Activated effector memory CD4-positive, alpha-beta T cell treated with Interleukin-2 at 50 U/mL for 16 hours (primary cell): Measurements from ENCODE around the gene QPRT.
A peak's percentile ranks its signal among the peaks of the same experiment; 100 is the strongest.
"Not testable (repeated sequence)": the region's sequence is repeated elsewhere in the genome, so short reads cannot be mapped to it uniquely, and the experiment has no call there.

ENCODE experiments used
- DNase-seq: peaks from one replicate; pipeline ENCODE4 v3.0.0-alpha.2; 2020

QPRT gene

DNA sequence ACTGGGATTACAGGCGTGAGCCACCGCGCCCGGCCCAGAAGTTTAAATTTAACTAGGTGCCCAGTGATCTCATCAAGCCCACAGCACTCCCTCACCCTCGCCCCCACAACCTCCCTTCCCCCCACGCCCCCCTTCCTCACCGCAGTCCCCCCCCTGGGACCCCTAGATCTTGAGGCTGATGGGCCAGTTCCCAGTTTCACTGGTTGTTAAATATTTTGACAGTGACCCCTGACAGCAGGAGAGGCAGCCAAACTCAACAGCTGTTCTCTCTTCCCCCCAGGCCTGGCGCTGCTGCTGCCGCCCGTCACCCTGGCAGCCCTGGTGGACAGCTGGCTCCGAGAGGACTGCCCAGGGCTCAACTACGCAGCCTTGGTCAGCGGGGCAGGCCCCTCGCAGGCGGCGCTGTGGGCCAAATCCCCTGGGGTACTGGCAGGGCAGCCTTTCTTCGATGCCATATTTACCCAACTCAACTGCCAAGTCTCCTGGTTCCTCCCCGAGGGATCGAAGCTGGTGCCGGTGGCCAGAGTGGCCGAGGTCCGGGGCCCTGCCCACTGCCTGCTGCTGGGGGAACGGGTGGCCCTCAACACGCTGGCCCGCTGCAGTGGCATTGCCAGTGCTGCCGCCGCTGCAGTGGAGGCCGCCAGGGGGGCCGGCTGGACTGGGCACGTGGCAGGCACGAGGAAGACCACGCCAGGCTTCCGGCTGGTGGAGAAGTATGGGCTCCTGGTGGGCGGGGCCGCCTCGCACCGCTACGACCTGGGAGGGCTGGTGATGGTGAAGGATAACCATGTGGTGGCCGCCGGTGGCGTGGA, 15.6 kb downstream of the QPRT start:
- no peak for DNase-seq

DNA sequence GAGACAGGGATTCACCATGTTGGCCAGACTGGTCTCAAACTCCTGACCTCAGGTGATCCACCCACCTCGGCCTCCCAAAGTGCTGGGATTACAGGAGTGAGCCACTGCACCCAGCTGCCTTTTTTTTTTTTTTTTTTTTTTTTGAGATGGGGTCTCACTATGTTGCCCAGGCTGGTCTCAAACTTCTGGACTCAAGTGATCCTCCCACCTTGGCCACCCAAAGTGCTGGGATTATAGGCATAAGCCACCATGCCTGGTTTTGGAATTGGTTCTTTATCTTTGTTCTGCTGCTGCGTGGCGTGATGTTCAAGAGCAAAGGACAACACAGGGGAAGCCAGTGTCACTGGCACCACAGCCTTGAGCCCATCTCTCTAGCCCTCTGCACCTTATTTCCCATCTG, 16.7 kb downstream of the QPRT start:
- not testable (repeated sequence) for DNase-seq

DNA sequence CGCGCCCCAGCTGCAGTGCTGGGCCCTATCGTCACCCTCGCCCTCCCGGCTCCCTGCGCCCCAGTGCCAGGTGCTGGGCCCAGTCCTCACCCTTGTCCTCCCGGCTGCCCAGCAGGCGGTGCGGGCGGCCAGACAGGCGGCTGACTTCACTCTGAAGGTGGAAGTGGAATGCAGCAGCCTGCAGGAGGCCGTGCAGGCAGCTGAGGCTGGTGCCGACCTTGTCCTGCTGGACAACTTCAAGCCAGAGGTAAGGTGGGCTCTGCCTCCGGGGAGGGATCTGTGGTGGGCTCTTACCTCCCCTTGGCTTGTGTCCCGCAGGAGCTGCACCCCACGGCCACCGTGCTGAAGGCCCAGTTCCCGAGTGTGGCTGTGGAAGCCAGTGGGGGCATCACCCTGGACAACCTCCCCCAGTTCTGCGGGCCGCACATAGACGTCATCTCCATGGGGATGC, 17.9 kb downstream of the QPRT start:
- no peak for DNase-seq

DNA sequence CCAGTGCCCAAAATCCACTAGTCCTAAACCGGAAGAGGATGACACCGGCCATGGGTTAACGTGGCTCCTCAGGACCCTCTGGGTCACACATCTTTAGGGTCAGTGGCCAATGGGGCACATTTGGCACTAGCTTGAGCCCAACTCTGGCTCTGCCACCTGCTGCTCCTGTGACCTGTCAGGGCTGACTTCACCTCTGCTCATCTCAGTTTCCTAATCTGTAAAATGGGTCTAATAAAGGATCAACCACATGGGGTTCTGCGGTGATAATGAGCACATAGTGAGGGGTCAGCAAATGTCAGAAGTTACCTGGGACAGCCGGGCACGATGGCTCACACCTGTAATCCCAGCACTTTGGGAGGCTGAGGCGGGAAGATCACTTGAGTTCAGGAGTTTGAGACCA, 18.4 kb downstream of the QPRT start:
- no peak for DNase-seq

DNA sequence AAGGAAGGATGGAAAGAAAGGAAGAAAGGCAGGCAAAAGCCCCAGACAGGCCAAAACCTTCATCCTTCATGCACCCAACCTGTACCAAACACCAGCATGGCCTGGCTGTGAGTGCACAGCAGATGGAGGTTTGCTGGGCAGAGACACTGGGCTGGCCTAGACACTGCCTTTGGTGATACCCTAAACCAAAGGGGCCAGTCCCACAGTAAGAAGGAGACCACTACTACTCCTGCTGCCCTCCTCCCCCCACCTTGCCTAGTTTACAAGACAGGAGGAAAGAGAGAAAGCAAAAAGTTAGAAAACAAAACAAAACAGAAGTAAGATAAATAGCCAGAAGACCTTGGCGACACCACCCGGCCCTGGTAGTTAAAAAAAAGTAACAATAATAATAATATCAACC, 19.1 kb downstream of the QPRT start:
- DNase-seq: no peak

DNA sequence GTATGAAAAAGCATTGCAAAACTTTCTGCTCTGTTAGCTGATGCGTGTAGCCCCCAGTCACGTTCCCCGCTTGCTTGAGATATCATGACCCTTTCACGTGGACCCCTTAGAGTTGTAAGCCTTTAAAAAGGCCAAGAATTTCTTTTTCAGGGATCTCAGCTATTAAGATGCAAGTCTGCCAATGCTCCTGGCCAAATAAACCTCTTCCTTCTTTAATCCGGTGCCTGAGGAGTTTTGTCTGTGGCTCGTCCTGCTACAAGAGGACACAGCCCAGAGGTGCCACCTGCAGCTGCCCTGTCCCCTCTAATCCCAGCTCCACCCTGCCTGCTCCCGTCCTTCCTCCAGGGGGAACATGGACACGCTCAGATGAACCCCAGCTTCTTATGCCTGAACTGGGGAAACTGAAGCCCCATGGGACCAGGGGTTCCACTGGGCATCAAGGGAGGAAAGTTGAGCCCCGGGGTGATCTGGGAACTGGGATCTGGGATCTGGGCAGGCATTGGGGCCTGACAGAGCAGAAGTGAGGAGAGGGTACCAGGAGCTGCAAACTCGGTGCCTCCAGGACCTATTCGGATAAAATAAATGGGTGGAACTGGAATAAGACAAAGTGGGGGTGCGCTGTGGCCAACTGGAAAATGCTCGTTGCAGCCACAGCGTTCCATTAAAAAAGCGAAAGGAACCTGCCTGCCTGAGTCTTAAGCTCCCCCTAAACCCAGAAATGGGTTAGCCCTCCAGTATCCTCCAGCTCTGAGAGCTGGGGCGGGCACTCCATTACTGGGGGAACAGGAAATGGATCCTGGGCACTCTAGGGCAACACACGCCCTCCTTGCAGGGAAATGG, 19.7 kb downstream of the QPRT start:
- DNase-seq: no peak

DNA sequence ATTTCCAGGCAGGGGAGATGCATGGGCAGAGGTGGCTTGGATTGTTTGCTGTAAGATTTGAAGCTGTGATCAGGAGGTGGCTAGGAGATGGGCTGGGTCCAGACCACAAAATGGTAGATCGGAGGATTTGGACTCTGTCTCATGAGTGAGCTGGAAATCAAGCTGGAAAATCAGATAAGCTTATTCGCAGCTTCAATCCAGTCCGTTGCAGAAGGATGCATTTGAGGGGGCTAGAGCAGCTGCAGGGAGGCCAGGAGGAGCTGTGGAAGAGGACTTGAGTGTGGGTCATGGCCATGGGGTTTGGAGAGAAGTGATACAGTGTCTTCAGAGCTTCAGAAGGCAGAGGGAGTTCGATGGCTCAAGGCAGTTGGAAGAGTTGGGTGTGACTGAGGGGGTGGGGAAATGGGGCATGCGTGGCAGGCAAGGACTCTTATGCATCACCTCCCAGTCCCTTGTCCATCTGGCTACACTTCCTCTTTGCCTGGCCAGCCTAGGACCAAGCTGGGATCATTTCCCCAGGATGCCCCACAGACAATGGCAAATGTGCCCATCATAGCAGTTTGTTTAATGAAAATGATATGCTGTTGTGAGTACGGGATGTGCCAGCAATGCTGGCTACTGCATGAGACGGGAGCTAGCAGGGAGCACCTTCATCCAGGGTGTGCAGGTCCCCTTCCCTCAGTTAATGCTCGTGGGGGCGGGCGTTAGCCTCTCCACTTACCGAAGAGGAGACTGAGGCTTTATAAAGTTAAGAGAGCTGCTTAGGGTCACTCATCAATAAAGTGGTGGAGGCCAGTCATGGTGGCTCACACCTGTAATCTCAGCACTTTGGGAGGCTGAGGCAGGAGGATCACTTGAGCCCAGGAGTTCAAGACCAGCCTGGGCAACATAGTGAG, 20.6 kb downstream of the QPRT start:
- no peak for DNase-seq

DNA sequence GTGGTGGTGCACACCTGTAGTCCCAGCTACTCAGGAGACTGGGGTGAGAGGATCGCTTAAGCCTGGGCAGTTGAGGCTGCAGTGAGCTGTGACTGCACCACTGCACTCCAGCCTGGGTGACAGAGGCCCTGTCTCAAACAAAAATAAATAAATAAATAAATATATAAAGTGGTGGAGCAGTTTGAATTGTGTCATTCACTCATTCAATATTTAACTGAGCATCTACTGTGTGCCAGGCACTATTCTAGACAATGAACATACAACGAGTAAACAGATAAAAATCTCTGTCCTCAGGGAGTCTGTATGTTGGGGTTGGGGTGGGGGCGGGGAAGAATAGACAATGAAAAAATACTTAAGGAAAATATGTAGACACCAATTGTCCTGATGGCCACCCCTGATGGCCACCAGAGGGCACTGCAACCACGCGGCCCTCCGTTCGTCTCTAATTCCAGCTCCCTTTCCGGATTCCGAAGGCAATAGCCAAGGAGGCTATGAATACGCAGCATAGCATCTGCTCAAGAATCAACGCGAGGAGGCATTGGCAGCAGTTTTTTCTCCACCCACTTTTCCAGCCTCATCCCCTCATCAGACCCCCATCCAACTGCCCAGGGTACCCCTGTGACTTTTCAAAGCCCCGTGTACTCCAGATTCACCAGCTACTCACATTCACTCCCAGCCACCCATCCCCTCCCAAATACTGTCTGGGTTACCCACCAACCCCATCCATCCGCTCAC, 21.4 kb downstream of the QPRT start:
- DNase-seq: peak; percentile 65

DNA sequence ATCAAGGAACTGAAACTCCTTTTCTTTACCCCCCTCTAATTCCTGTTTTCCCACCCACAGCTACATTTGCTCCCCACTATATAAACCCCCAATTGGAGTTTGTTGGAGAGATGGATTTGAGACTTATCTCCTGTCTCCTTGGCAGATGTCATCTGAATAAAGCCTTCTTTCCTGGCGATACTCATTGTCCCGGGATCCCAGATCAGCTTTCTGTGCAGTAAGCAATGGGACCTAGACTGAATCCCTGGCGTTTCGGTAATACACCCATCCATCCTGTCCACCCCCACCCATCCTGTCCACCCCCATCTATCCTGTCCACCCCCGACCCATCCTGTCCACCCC, 22.2 kb downstream of the QPRT start:
- DNase-seq: no peak

DNA sequence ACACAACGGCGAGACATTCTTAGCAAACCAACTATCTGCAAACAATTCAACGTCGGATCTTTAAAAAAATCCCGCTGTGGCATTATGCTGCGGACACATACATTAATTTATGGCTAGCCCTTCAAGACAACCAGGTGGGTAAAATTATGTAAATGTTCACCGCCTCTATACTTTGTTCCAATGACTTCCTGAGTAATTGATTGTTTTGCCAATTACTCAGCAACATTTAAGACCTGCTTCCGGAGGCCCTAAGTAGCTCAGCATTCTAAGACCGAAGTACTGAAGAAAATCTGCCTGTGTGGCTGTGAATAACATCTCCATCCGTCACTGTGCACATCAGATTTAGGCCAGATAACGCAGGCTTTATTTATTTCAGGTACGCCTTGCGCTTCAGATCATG, 23.3 kb downstream of the QPRT start:
- DNase-seq: peak; percentile 2

DNA sequence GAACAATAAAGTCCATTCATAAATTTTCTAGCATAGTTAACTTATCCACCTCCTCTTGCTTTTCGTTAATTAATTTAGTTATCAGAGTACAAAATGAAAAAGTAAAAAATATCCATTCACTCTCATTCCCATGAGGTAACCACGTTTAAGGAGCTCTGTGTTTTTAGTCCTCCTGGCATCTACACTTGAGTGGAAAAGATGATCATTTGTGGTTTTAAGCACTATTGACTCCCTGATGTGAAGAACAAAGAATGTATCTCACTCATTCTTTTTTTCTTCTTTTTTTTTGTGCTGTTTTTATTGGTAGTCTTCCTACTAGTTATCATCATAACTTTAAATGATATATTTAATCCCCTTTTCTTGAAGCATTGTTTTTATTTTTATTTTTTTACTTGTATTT, 26.1 kb downstream of the QPRT start:
- DNase-seq: no peak

DNA sequence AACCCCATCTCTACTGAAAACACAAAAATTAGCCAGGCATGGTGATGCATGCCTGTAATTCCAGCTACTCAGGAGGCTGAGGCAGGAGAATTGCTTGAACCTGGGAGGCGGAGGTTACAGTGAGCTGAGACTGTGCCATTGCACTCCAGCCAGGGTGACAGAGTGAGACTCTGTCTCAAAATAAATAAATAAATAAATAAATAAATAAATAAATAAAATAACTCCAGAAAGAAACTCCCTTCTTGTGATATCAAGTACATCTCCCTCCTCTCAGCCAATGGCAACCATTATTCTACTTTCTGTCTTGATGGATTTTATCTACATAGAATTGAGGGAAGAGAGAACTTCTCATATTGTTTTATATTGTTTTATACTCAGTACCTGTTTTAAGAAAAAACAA, 28.2 kb downstream of the QPRT start:
- not testable (repeated sequence) for DNase-seq

DNA sequence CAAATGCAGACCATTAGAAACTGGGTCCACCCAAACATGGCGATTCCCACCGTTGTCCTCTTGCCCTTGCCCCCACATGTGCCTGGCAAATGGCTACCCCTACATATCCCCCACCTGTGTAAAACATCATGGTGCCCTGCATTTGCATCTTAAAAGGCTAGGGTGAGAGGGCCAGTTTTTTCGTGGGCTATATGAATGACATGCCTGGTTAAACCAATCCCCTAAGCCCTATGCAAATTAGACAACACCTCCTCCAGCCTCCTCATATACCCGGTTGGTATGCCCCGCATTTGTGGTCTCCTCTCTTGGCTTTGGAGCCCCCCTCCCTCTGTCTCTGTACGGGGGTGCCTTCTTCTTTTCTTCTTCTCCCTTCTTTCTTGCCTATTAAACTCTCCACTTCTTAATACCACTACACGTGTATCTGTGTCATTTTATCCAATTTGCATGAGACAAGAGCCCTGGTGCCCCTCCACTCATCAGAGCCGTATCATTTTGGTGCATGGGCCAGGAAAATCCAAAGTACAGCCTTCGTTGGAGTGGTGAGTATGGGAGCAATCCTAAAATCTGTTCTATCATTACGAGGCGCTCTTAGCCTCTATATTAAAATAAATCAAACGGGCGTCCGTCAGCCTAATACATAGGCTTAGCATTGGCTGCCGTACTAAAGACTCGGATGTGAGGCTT, 30.1 kb downstream of the QPRT start:
- DNase-seq: no peak

DNA sequence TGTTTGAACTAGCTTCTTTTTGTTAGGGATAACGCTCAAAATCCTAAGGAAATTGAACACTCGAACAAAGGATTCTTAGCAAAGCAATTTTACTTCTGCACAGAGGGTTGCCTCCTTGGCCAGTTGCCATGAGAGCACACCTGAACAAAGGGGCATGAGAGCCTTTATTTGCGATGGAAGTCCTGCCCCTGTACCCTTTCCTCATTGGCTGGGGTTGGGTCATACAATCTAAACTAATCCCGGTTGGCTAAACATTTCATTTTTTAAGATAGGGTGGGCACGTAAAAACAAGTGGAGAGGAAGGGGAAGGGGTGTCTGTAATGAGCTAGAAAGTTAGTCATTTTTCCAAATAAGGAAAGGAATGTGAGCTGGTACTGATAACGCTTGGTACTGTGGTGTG, 30.7 kb downstream of the QPRT start:
- not testable (repeated sequence) for DNase-seq

DNA sequence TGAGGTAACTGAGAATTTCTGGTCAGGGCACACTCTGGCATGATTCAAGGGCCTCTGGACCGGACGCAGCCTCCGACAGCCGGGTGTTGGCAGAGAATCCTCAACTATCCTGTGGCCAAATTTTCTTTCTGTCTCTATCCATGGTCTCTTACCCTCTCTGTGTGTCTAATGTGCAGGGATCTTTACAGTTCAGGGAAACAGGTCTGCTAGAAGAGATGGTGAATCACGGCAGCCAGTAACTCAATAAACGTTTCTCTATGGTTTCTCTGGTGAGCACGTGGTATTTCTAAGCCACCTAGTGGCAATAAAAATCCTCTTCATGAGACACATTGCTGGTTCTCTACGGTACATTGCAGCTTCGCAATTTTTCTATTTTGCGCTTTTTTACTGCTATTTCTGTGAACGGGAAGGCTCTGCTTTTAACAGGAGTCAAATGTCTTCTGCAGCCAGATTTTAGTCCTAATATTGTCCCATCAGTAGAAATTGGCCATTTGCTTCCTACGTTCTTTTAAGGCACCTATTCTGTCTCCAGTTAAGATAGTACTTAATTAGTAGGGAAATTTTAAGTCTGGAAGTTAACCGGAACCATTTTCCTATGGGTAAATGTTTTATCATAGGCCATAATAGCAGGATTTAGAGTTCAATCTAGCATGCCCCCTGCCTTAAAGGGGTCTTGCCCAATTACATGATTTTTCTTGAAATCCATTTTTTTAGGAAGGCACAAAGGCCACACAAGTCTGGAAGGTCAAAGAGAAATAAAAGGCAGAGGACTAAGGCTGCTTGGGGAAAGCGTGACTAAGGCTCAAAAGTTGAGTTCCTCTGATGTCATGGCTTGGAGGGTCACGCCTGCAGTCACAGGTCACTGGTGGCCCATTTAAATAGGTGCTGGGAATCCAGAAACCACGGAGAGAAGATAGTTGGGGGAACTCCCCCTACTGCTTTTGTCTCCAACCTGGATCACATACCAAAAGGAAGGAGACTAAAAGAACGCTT, 31.5 kb downstream of the QPRT start:
- DNase-seq: no peak

DNA sequence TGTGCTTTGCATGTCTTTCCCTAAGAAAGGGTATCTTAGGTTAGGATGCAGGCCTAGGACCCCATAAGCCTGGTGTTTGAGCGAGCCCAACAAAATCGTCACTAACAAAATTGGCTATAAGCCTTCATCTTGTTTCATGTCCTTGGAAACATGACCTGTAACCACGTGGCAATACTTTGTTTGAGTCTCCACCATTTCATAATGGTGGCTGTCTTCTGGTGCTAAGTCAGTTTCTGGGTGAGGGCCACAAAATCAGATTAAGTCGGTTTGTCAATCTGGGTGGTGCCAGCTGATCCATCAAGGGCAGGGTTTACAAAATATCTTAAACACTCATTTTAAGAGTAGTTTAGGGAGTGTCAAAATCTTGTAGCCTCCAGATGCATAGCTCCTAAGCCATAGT, 33.8 kb downstream of the QPRT start:
- DNase-seq: no peak

DNA sequence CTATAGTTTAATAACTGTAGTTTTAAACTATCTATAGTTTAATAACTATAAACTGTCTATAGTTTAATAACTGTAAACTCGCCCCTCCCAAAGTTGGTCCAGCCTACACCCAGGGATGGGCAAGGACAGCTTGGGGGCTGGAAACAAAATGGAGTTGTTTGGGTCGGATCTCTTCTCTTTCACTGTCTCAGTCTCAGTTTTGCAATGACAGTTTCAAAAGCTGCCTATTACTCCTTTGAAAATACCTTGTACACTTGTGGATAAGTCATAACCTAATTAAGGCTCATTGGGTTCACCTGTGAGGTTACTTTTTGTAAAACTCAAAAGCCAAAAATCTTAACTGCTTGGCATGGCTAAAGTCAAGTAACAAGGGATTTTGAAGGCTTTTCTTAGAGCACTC, 35.4 kb downstream of the QPRT start:
- DNase-seq: no peak

DNA sequence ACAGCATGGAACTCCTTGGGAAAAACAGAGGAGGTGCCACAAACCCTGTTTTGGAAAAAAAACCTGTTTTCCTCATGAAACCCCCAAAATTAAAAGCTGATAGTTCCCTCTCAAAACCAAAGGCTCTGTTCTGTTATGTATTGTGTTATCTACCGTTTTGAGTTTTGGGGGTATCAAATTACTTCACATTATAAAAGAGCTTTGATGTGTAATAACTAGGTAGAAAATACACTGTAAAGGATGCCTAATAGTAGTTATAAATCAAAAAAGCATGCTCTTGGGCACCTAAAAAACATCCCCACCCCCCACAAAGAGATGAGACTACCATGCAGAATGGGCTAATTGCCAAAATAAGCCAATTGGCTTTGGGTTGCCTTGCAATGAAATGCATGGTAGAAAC, 36.0 kb downstream of the QPRT start:
- no peak for DNase-seq

DNA sequence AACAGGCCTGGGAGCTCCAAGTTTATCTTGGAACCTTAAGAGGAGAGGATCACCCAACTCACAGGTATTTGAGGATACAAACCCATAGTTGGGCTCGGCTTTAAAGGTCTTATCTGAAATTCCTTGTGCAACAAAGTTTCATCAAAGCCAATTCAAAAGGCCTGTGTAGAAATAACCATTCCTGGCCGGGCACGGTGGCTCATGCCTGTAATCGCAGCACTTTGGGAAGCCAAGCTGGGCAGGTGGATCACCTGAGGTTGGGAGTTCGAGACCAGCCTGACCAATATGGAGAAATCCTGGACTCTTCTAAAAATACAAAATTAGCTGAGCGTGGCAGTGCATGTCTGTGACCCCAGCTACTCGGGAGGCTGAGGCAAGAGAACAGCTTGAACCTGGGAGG, 38.1 kb downstream of the QPRT start:
- no peak for DNase-seq

DNA sequence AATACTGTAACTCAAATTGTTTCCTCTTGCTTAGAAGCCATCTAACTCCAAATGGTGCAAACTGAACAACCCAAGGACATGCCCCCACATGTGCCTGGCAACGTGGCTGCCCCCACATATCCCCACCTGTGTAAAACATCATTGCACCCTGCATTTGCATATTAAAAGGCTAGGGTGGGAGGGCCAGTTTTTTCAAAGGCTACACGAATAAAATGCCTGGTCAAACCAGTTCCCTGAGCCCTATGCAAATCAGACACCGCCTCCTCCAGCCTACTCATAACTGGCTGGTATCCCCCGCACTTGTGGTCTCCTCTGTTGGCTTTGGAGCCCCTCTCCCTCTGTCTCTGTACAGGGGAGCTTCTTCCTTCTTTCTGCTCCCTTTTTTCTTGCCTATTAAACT, 40.1 kb downstream of the QPRT start:
- DNase-seq: no peak

DNA sequence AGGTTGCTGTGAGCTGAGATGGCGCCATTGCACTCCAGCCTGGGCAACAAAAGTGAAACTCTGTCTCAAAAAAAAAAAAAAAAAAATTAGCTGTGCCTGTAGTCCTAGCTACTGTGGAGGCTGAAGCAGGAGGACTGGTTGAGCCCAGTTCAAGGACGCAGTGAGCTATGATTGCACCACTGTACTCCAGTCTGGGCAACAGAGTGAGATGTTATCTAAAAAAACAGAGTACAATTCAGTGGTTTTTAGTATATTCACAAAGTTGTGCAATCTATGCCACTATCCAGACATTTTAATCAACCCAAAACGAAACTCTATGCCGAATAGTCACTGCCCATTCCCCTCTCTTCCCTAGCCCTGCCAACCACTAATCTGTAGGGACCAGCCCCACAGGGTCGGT, 41.7 kb downstream of the QPRT start:
- DNase-seq: no peak
